ENCODE results near the gene ABCA2.

The ABCA2 gene

DNA sequence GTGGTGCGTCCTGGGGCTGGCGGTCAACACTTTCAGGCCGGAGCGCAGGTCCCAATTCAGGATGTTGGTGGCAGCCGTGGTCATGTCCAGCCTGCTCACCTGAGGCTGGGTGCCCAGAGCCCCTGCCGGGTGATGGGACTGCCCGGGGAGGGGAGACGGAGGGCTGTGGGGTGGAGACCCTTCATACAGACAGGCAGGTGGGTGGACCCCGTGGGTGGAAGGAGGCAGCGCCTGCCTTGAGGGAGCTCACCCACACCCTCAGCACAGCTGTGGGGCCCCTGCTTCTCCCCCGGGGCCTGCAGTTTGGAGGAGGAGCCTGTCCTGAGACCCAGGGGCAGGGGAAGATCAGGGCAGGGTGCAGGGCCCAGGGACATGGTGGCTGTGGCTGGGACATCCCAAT is 57.7 kb downstream of the ABCA2 start:
- CTCF ChIA-PET = interaction anchor here (2.1 kb wide), 1 partner anchor 59 kb away, joined by 6 read pairs; no protein-coding TSS in a partner anchor
- no peak for DNase-seq (ENCODE audit: extremely low spot score)
- no peak for TF ChIP-seq FOXA1 (IDR thresholded peaks at IDR 0.05)
- no peak for TF ChIP-seq CTBP1 (IDR thresholded peaks at IDR 0.05; ENCODE audit: borderline replicate concordance)
- no peak for TF ChIP-seq HDGF (IDR thresholded peaks at IDR 0.05; ENCODE audit: borderline replicate concordance)
- no peak for TF ChIP-seq ELF4 (IDR thresholded peaks at IDR 0.05)
- TF ChIP-seq SUZ12 (IDR thresholded peaks at IDR 0.05) = no peak
- no peak for TF ChIP-seq NFRKB (IDR thresholded peaks at IDR 0.05)
- TF ChIP-seq FOXK2 (IDR thresholded peaks at IDR 0.05) = no peak
- no peak for TF ChIP-seq TARDBP (IDR thresholded peaks at IDR 0.05)
- no peak for TF ChIP-seq ARNT (IDR thresholded peaks at IDR 0.05)
- no peak for TF ChIP-seq BHLHE40 (IDR thresholded peaks at IDR 0.05; ENCODE audit: borderline replicate concordance)
- no peak for TF ChIP-seq FOXM1 (IDR thresholded peaks at IDR 0.05; ENCODE audit: borderline replicate concordance)
- POLR2A ChIA-PET = interaction anchor here (1.6 kb wide), 1 partner anchor 19 kb away, joined by 3 read pairs; no protein-coding TSS in a partner anchor

DNA sequence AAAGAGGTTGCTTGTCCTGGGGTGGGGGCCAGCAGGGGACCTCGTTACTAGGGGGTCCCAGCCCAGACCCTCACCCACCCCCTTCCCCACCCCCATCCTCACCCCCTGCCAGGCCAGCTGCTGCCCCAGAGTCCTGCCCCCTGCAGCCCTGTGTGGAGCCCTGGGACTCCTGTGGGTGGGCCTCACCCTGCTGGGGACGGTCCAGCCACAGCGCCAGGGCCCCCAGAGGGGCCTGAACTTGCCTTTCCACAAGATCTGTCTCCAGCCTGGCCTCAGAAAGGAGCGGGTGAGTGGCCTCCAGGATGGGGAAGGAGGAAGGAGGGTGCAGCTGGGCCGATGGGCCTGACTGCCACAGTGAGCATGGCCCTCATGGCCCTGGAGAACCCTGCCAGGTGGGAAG is 58.3 kb downstream of the ABCA2 start:
- DNase-seq (ENCODE audit: extremely low spot score) = no peak
- ChIA-PET CTCF (interaction anchor here (2.1 kb wide), 1 partner anchor 59 kb away, joined by 6 read pairs; no protein-coding TSS in a partner anchor), POLR2A (interaction anchor here (1.6 kb wide), 1 partner anchor 19 kb away, joined by 3 read pairs; no protein-coding TSS in a partner anchor)
- no peak for TF ChIP-seq LEF1 (IDR thresholded peaks at IDR 0.05; ENCODE audit: borderline replicate concordance)
- no peak for TF ChIP-seq ELF4 (IDR thresholded peaks at IDR 0.05)
- no peak for TF ChIP-seq TARDBP (IDR thresholded peaks at IDR 0.05)
- no peak for TF ChIP-seq SUZ12 (IDR thresholded peaks at IDR 0.05)
- TF ChIP-seq HDGF (IDR thresholded peaks at IDR 0.05; ENCODE audit: borderline replicate concordance) = no peak
- TF ChIP-seq PKNOX1 (IDR thresholded peaks at IDR 0.05) = no peak
- TF ChIP-seq FOXK2 (IDR thresholded peaks at IDR 0.05) = no peak
- no peak for TF ChIP-seq BHLHE40 (IDR thresholded peaks at IDR 0.05; ENCODE audit: borderline replicate concordance)
- no peak for TF ChIP-seq L3MBTL2 (conservative IDR thresholded peaks at IDR 0.05)

DNA sequence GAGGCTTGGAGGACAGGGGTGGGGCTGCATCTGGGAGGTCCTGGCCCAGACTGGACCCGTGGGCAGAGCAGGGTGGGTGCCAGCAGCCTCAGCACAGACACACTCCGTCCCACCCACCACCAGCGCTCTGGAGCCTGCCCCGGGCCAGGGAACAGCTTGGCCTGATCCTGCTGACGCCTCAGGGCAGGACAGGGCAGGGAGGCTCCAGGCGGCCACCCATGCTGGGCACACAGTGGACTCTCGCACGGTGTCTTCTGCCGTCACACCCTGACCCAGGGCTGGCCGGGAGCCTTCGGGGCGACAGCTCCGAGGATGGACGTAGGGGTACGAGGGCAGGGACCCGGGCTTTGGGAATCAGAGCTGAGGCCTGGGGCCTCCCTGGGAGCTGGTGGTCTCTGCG is 58.9 kb downstream of the ABCA2 start:
- ChIA-PET CTCF (no interaction called here), POLR2A (interaction anchor here (0.8 to 1.6 kb wide), 2 partner anchors 18 to 23 kb away, joined by 3 read pairs; partner anchors contain the start of gene PAXX)
- DNase-seq (ENCODE audit: extremely low spot score) = no peak
- TF ChIP-seq FOXK2 (IDR thresholded peaks at IDR 0.05) (no peak), FOXM1 (IDR thresholded peaks at IDR 0.05; ENCODE audit: borderline replicate concordance) (no peak), HDGF (IDR thresholded peaks at IDR 0.05; ENCODE audit: borderline replicate concordance) (no peak), LEF1 (IDR thresholded peaks at IDR 0.05; ENCODE audit: borderline replicate concordance) (no peak), TARDBP (IDR thresholded peaks at IDR 0.05) (no peak)

DNA sequence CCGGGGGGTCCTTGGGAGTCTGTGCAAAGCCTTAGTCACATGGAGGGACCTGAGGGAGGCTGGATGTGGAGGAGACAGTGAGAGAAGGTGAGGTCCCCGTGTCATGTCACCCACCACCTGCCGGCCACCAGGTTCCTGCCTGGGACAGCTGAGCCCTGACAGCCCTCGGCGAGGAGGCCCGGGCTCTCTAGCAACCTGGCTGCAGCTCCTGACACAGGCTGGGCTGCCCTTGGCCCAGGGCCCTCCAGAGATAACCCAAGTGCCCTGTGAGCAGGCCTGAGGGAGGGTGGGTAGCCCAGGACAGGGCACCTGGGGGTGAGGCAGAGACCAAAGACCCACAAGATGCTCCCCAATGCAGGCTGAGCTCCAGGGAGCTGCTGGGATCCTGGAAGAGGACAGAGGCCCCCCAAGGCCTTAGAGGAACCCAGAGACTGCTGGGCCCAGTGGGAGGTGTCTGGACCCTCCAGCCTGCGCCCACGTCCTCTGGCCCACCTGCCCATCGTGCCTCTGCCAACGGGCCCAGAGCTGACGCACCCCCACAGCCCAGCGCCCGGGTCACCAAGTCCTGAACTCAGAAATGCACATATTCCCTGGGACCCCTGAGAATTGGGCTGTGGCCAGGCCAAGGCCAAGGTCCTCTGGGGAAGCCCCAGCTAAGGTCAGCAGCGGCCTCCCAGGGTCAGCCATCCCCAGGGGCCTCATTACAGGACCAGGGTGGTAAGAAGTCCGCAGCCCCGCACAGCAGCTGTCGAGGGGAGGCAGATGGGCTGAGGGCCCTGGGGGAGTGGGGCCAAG is 59.5 kb downstream of the ABCA2 start:
- ChIA-PET POLR2A (interaction anchor here (0.8 kb wide), 1 partner anchor 24 kb away, joined by 3 read pairs; the partner anchor contains the start of gene PAXX), CTCF (no interaction called here)
- TF ChIP-seq ARNT (IDR thresholded peaks at IDR 0.05) (no peak), FOXM1 (IDR thresholded peaks at IDR 0.05; ENCODE audit: borderline replicate concordance) (no peak), TARDBP (IDR thresholded peaks at IDR 0.05) (no peak), NFRKB (IDR thresholded peaks at IDR 0.05) (no peak), SUZ12 (IDR thresholded peaks at IDR 0.05) (no peak), SP1 (IDR thresholded peaks at IDR 0.05) (no peak), ELF4 (IDR thresholded peaks at IDR 0.05) (no peak), BHLHE40 (IDR thresholded peaks at IDR 0.05; ENCODE audit: borderline replicate concordance) (no peak), CTBP1 (IDR thresholded peaks at IDR 0.05; ENCODE audit: borderline replicate concordance) (no peak), LEF1 (IDR thresholded peaks at IDR 0.05; ENCODE audit: borderline replicate concordance) (no peak), FOXA1 (IDR thresholded peaks at IDR 0.05) (no peak), FOXK2 (IDR thresholded peaks at IDR 0.05) (no peak), ZNF384 (IDR thresholded peaks at IDR 0.05) (no peak), PKNOX1 (IDR thresholded peaks at IDR 0.05) (no peak), L3MBTL2 (conservative IDR thresholded peaks at IDR 0.05) (no peak), HDGF (IDR thresholded peaks at IDR 0.05; ENCODE audit: borderline replicate concordance) (no peak)
- no peak for DNase-seq (ENCODE audit: extremely low spot score)

DNA sequence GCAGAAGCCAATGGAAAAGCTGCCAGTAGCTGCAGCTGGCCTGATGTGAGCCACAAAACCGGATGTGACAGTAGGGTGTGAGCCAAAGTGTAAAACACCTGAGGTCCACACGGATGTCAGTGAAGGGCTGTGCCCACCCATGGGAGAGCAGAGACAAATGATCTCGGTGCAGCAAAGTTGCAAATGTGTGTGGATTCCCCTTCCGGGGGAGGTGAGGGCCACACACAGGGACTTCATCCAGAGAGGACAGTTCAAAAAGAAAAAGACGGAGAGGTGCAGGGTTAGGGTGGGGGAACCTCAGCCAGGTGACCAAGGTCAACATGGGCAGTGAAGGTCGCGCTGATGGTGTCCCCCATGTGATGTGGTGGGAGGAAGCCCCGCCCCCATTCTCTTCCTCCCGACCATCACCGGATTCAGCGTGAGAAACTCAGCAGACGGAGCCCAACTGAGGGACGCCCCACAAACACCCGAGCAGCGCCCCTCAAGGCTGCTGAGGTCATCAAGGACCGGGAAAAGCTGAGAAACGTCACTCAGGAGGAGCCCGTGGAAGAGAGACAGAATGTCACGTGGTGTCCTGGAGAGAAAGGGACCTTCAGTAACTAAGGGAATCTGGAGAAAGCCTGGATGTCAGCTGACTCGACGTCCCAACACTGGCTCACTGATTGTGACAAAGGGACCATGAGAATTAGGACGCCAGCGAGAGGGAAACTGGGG is 62.1 kb downstream of the ABCA2 start:
- no peak for TF ChIP-seq PKNOX1 (IDR thresholded peaks at IDR 0.05)
- no peak for TF ChIP-seq ZNF384 (IDR thresholded peaks at IDR 0.05)
- TF ChIP-seq ELF4 (IDR thresholded peaks at IDR 0.05) = no peak
- no peak for TF ChIP-seq ARNT (IDR thresholded peaks at IDR 0.05)
- TF ChIP-seq SP1 (IDR thresholded peaks at IDR 0.05) = no peak
- no peak for TF ChIP-seq HDGF (IDR thresholded peaks at IDR 0.05; ENCODE audit: borderline replicate concordance)
- no peak for TF ChIP-seq L3MBTL2 (conservative IDR thresholded peaks at IDR 0.05)
- no peak for DNase-seq (ENCODE audit: extremely low spot score)
- CTCF ChIA-PET = interaction anchor here (1.1 kb wide), 1 partner anchor 63 kb away, joined by 4 read pairs; no protein-coding TSS in a partner anchor
- POLR2A ChIA-PET = no interaction called here
